Sigmoid colon (tissue), 7 donors: ENCODE measurements around the gene DCC. TPM values are rescaled to one million over a fixed set of nuclear protein-coding genes. Genes with fewer than 3 reads are reported as not detected.

Experiments used
- DNase-seq: peaks from one replicate; pipeline ENCODE4 v3.0.0-alpha.2; 2019
- H3K27ac ChIP-seq, 4 donors: fragments of 200-600 bp; sonication (generic); one replicate each; pipeline ENCODE4 v1.5.1; 2016 to 2019; ENCODE audit warnings: mild to moderate bottlenecking in 1 of 4
- H3K27me3 ChIP-seq, 3 donors: fragments of 200-600 bp; sonication (generic); one replicate each; pipeline ENCODE4 v1.5.1; 2019; ENCODE audit warnings: mild to moderate bottlenecking in 1 of 3
- H3K36me3 ChIP-seq, 4 donors: fragments of 200-600 bp; sonication (generic); one replicate each; pipeline ENCODE4 v1.5.1; 2016 to 2019
- H3K4me1 ChIP-seq, 4 donors: fragments of 200-600 bp; sonication (generic); one replicate each; pipeline ENCODE4 v1.5.1; 2017 to 2019
- H3K4me3 ChIP-seq, 4 donors: fragments of 200-600 bp; sonication (generic); one replicate each; pipeline ENCODE4 v1.5.1; 2017 to 2019; ENCODE audit warnings: mild to moderate bottlenecking in 2 of 4, moderate library complexity in 1 of 4
- H3K9me3 ChIP-seq, 4 donors: fragments of 200-600 bp in 3 of 4; sonication (generic) in 3 of 4; one replicate each; pipeline versions ENCODE4 v1.5.1 to v1.6.1; 2013 to 2019
- CTCF ChIP-seq, 4 experiments: fragments of 450-650 bp in 3 of 4; fragments of 200-600 bp in 1 of 4; IDR thresholded peaks; one replicate each; pipeline ENCODE4 v1.5.1; 2016 to 2019; ENCODE audit warnings: antibody characterized with exemption in 4 of 4, mild to moderate bottlenecking in 3 of 4, moderate library complexity in 2 of 4
- POLR2A ChIP-seq, 2 donors: fragments of 450-650 bp; IDR thresholded peaks; one replicate each; pipeline ENCODE4 v1.6.1; 2016; ENCODE audit warnings: antibody characterized with exemption in 2 of 2, mild to moderate bottlenecking in 2 of 2, moderate library complexity in 2 of 2
- POLR2AphosphoS5 ChIP-seq, 4 donors: sonication (generic); formaldehyde crosslinking; IDR thresholded peaks; one replicate each; pipeline ENCODE4 v1.6.1; 2017; ENCODE audit warnings: antibody characterized with exemption in 4 of 4
- WGBS, 2 donors: extraction: QIAGEN DNeasy Blood & Tissue Kit; methylation state at CpG; one replicate each; pipeline ENCODE4 v1.1.7; 2013; 5-methylcytosine and 5-hydroxymethylcytosine counted together
- intact Hi-C: fragments of 100-400 bp; cut with DNase I; formaldehyde crosslinking; loops from one replicate; pipeline ENCODE4 v1.15.1; 2023
- polyA plus RNA-seq, 3 donors: library from polyadenylated mRNA; stranded (reverse); fragments of 200-250 nt; gene quantifications; one replicate each; pipeline ENCODE4 v1.2.3, GENCODE V29; 2013
- small RNA-seq, 3 donors: library from RNA; depleted of rRNA; stranded (forward); fragments of <200 nt; gene quantifications; one replicate each; pipeline ENCODE3, GENCODE V24; 2016
- total RNA-seq, 4 donors: library from RNA; depleted of rRNA; stranded (reverse); fragments of >200 nt; gene quantifications; one replicate each; pipeline ENCODE4 v1.1.0, GENCODE V29; 2016
- donor health status: healthy with polysubstance abuse.
- donor health status: Bipolar disorder and iron deficiency.
- donor health status: healthy.

The DCC gene
- total and polyA plus RNA-seq, 7 donors, result 0.04 to 0.83 (median 0.36) TPM; not detected in 2

DNA sequence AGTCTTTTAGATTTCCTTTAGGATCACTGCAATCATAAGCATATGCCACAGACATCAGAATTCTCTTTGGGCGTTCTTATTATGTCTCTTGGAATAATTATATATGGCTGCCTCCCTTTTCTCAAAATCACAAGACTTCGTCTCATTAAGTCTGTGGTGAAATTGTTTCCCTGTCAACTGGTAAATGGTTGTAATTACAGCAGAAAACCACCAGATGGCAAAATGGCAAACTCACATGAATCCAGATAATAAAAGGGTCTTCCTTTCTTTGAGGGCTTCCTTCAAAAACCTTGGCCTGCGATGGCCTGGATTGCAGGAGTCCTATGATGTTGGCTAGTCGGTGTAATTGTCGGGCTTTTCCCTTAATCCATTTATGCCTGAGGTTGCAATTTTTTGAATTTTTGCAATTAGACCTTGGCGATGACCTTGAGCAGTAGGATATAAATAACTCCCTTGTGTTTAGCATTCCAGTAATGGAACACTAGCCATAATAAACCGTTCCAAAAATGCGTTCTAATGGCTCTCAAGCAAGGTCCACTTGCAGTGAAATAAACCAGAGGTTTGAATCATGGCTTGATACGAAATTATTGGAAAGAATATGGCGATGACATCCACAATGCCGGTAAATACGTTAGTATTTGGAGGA is 1228.1 kb downstream of the DCC start:
- no peak overlapping the region for H3K4me3 ChIP-seq
- H3K9me3 ChIP-seq, result no peaks in the 10 kb centered on the region
- TF ChIP-seq CTCF (IDR thresholded peaks at IDR 0.05), result peak in 2 of 4 experiments; percentile 22 to 42
- no peak for TF ChIP-seq POLR2A (IDR thresholded peaks at IDR 0.05)
- TF ChIP-seq POLR2AphosphoS5 (IDR thresholded peaks at IDR 0.05), result no peak
- 59 to 62% methylated on average over 12 of the region's 12 CpGs for WGBS, 2 donors
- peaks cover 0 to 12% (median 7%) of the 10 kb centered on the region in 4 donors for H3K4me1 ChIP-seq
- intact Hi-C loops, result no loop called here
- H3K36me3 ChIP-seq, result no peaks in the 10 kb centered on the region
- no peak overlapping the region for H3K27ac ChIP-seq
- no peaks in the 10 kb centered on the region for H3K27me3 ChIP-seq
- no peak for DNase-seq

Small RNAs within 50 kb of the gene (small RNA-seq; reads per million reads assigned to genes)
- 0 reads per million in 3 donors for gene AC011155.1
- gene MIR4528, result 0 reads per million in 3 donors
